ENCODE data around the gene NOD1.
"Not testable (repeated sequence)": the region's sequence is repeated elsewhere in the genome, so short reads cannot be mapped to it uniquely, and the experiment has no call there.

The NOD1 gene, protein sequence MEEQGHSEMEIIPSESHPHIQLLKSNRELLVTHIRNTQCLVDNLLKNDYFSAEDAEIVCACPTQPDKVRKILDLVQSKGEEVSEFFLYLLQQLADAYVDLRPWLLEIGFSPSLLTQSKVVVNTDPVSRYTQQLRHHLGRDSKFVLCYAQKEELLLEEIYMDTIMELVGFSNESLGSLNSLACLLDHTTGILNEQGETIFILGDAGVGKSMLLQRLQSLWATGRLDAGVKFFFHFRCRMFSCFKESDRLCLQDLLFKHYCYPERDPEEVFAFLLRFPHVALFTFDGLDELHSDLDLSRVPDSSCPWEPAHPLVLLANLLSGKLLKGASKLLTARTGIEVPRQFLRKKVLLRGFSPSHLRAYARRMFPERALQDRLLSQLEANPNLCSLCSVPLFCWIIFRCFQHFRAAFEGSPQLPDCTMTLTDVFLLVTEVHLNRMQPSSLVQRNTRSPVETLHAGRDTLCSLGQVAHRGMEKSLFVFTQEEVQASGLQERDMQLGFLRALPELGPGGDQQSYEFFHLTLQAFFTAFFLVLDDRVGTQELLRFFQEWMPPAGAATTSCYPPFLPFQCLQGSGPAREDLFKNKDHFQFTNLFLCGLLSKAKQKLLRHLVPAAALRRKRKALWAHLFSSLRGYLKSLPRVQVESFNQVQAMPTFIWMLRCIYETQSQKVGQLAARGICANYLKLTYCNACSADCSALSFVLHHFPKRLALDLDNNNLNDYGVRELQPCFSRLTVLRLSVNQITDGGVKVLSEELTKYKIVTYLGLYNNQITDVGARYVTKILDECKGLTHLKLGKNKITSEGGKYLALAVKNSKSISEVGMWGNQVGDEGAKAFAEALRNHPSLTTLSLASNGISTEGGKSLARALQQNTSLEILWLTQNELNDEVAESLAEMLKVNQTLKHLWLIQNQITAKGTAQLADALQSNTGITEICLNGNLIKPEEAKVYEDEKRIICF

DNA sequence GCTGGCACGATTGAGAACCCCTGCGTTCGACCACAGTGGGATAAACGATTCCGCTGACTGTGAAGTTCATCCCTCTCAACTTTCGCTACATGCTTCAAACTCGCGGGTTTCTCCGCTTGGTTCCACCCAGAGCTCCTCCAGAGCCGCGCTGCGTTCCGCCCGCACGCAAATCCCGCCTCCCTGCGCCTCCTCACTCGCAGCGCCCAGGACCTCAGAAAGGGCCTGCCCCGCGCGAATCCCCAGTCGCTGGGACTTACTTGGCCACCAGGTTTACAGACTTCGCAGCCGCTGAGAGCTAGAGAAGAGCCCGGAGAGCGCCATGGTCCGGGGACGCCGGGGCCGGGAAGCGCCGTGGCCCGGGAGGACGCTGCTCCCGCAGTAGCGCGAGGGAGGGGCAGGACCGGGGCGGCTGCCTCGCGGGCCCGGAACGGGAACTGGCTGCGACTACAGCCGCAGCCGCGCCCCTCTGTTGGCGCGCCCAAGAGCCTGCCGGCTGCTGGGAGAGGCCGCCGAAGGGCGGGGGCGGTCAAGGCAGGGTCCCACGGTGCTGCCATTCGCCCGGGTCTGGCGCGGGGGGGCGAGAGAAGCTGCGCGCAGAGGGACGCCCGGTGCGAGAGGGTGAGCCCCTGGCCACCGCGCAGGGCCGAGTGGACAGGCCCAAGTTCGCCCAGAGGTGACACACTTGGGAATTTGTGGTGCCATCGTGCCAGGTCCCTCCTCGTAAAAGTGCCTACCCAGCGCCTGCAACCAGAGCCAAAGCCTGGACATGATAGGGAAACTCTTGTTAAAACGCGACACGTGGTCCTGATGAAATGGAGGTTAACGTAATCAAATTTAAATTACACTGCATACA is at the start of gene NOD1:
NOD1 (minus strand) TSS at position 436 of the 853 bp plus-strand sequence. CDS start 21,863 bp downstream, outside the sequence.
- H3K4me2 ChIP-seq = peak within 1 kb of the TSS; percentile 45
- peaks cover 11% of the 10 kb centered on the region for H3K4me1 ChIP-seq (ENCODE audit: low read depth, poor library complexity, severe bottlenecking)
- H3K4me3 ChIP-seq (IDR thresholded peaks at IDR 0.05; ENCODE audit: insufficient read depth, low read depth, low read length) = no peak within 1 kb of the TSS
- peak within 1 kb of the TSS; percentile 64 for H3K9ac ChIP-seq
- H3K27ac ChIP-seq = peak within 1 kb of the TSS; percentile 52
- H3K27me3 ChIP-seq (ENCODE audit: insufficient read depth, low read depth) = no peaks in the 10 kb centered on the region
- peak within 1 kb of the TSS; percentile 94 for H2AFZ ChIP-seq (ENCODE audit: low read depth)
- H3K36me3 ChIP-seq (ENCODE audit: insufficient read depth) = no peaks in the 10 kb centered on the region
- TF ChIP-seq, protein P1, sequence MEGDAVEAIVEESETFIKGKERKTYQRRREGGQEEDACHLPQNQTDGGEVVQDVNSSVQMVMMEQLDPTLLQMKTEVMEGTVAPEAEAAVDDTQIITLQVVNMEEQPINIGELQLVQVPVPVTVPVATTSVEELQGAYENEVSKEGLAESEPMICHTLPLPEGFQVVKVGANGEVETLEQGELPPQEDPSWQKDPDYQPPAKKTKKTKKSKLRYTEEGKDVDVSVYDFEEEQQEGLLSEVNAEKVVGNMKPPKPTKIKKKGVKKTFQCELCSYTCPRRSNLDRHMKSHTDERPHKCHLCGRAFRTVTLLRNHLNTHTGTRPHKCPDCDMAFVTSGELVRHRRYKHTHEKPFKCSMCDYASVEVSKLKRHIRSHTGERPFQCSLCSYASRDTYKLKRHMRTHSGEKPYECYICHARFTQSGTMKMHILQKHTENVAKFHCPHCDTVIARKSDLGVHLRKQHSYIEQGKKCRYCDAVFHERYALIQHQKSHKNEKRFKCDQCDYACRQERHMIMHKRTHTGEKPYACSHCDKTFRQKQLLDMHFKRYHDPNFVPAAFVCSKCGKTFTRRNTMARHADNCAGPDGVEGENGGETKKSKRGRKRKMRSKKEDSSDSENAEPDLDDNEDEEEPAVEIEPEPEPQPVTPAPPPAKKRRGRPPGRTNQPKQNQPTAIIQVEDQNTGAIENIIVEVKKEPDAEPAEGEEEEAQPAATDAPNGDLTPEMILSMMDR (conservative IDR thresholded peaks at IDR 0.05; ENCODE audit: low read depth, low read length) = no peak
- no peaks in the 10 kb centered on the region for H3K79me2 ChIP-seq (ENCODE audit: insufficient read depth, low read depth)
- H4K20me1 ChIP-seq (ENCODE audit: insufficient read depth) = no peaks in the 10 kb centered on the region

DNA sequence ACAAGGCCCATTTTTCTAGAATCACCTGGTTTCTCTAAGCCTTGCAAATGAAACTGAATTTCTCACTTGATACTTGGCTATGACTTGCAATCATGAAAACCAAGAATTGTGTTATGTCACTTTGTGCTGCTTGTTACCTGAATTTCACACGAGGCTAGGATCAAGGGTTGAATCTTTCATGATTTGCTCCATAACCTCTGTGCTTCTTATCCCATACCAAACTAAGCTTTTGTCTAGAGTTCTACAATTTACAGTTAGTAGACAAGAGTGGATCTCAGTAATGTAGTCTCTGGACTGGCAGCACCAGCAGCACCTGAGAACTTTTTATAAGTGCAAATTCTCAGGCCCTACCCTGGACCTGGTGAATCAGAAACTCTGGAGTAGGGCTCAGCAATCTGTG is 48.7 kb upstream of the NOD1 start:
- H3K27ac ChIP-seq; H3K27me3 ChIP-seq (ENCODE audit: insufficient read depth, low read depth); H3K36me3 ChIP-seq (ENCODE audit: insufficient read depth); H4K20me1 ChIP-seq (ENCODE audit: insufficient read depth); H3K4me1 ChIP-seq (ENCODE audit: low read depth, poor library complexity, severe bottlenecking); H3K4me3 ChIP-seq (IDR thresholded peaks at IDR 0.05; ENCODE audit: insufficient read depth, low read depth, low read length); H2AFZ ChIP-seq (ENCODE audit: low read depth); H3K79me2 ChIP-seq (ENCODE audit: insufficient read depth, low read depth); H3K4me2 ChIP-seq; H3K9ac ChIP-seq: not testable (repeated sequence)

DNA sequence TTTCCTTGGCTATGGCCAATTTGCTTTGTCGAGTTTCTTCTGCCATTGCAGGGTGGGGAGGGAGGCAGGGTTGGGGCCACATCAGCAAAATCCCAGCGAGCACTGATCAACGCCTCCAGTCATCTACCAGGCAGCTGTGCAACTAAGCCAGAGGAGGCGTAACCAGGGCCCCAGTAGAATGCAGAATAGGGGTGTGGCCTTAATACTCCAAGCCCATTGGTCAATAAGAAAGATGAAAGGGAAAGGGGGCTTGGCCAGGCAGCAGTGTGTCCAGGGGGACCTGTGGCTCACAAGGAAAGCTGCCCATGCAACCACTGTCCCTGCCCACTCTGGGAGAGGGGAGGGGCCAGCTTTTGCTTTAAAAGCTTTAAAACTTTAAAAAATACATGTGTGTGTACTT is 47.6 kb upstream of the NOD1 start:
- Histone ChIP-seq H3K27me3 (ENCODE audit: insufficient read depth, low read depth) (no peaks in the 10 kb centered on the region), H3K27ac (no peak overlapping the region), H4K20me1 (ENCODE audit: insufficient read depth) (no peaks in the 10 kb centered on the region), H3K4me2 (no peak overlapping the region), H3K4me3 (IDR thresholded peaks at IDR 0.05; ENCODE audit: insufficient read depth, low read depth, low read length) (no peak overlapping the region), H3K79me2 (ENCODE audit: insufficient read depth, low read depth) (no peaks in the 10 kb centered on the region), H3K36me3 (ENCODE audit: insufficient read depth) (no peaks in the 10 kb centered on the region), H3K9ac (no peak overlapping the region), H3K4me1 (ENCODE audit: low read depth, poor library complexity, severe bottlenecking) (no peaks in the 10 kb centered on the region), H2AFZ (ENCODE audit: low read depth) (no peak overlapping the region)
- TF ChIP-seq, protein P1 (conservative IDR thresholded peaks at IDR 0.05; ENCODE audit: low read depth, low read length) = no peak

DNA sequence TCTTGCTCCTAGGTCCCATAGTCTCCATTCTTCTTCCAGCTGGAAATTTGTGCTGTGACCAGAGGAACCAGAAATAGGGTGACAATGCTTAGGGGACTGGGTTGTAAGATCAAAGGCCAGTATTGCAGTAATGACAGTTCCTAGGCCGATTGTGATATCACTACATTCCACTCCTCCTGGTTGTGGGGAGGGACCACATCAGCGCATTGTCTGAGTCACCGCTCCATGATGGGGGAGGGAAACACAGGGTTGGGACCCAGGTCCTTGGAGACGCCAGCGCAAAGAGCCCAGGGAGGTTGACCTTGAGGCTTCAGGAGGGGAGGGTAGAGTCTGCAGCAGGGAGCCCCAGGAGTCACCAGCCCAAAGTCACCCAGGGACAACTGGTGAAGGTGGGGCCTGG is 46.8 kb upstream of the NOD1 start:
- Histone ChIP-seq H3K79me2 (ENCODE audit: insufficient read depth, low read depth) (no peaks in the 10 kb centered on the region), H3K36me3 (ENCODE audit: insufficient read depth) (no peaks in the 10 kb centered on the region), H4K20me1 (ENCODE audit: insufficient read depth) (no peaks in the 10 kb centered on the region), H2AFZ (ENCODE audit: low read depth) (no peak overlapping the region), H3K27me3 (ENCODE audit: insufficient read depth, low read depth) (no peaks in the 10 kb centered on the region), H3K4me1 (ENCODE audit: low read depth, poor library complexity, severe bottlenecking) (no peaks in the 10 kb centered on the region), H3K27ac (no peak overlapping the region), H3K4me3 (IDR thresholded peaks at IDR 0.05; ENCODE audit: insufficient read depth, low read depth, low read length) (no peak overlapping the region), H3K4me2 (no peak overlapping the region), H3K9ac (no peak overlapping the region)
- TF ChIP-seq, protein P1 (conservative IDR thresholded peaks at IDR 0.05; ENCODE audit: low read depth, low read length) = no peak
